H1 (cell line): ENCODE data around the gene KYNU. TPM values are rescaled to one million over a fixed set of nuclear protein-coding genes. Genes with fewer than 3 reads are reported as not detected.

ENCODE experiments used
- CBX8 ChIP-seq: fragments of 300-800, 300-1000 bp; sonication (generic); IDR thresholded peaks from 2 replicates; pipeline ENCODE4 v1.7.1; 2016; ENCODE audit warnings: low read depth, low read length, borderline replicate concordance
- CHD2 ChIP-seq: IDR thresholded peaks from 2 replicates; pipeline ENCODE4 v1.6.1; 2012; ENCODE audit warnings: low read length, improper control_type of control experiment
- FOSL1 ChIP-seq: IDR thresholded peaks from 2 replicates; pipeline ENCODE4 v1.6.1; 2011; ENCODE audit warnings: mild to moderate bottlenecking, low read depth, low read length, moderate library complexity; ENCODE audit not compliant: insufficient read depth
- NANOG ChIP-seq: IDR thresholded peaks from 2 replicates; pipeline ENCODE4 v1.6.1; 2011; ENCODE audit warnings: low read length, low read depth, mild to moderate bottlenecking, inconsistent platforms; ENCODE audit not compliant: insufficient read depth, poor library complexity, severe bottlenecking
- POU5F1 ChIP-seq: IDR thresholded peaks from 2 replicates; pipeline ENCODE4 v1.6.1; 2011; ENCODE audit warnings: low read depth, mild to moderate bottlenecking, low read length, moderate library complexity
- SP2 ChIP-seq: IDR thresholded peaks from 2 replicates; pipeline ENCODE4 v1.6.1; 2012; ENCODE audit warnings: mild to moderate bottlenecking, low read length, inconsistent platforms
- SRF ChIP-seq: IDR thresholded peaks from 2 replicates; pipeline ENCODE4 v1.6.1; 2011; ENCODE audit warnings: mild to moderate bottlenecking, low read depth, low read length, moderate library complexity
- polyA plus RNA-seq, 7 experiments: library from polyadenylated mRNA; depleted of rRNA in 3 of 7; stranded (reverse) in 5 of 7; unstranded in 2 of 7; fragments of >200 nt in 5 of 7; fragments of 200-250 nt in 2 of 7; gene quantifications; 1 replicate in 5 of 7; 2 replicates in 1 of 7; 4 replicates in 1 of 7; pipeline versions ENCODE4 v1.2.1 to v1.2.3, GENCODE V29; 2011 to 2013; ENCODE audit warnings: missing spikeins in 2 of 7, mixed read lengths in 2 of 7
- total RNA-seq: library from RNA; stranded (reverse); fragmentation: NEBNext Ultra II Directional; extraction: Animal tissue kit (Norgen Biotek cat#: 25700); gene quantifications from 2 replicates; pipeline ENCODE4 v1.2.1, GENCODE V29; 2021
- TF ChIP-seq, protein P1 (sequence below): fragments of 300-600 bp; sonication (generic); IDR thresholded peaks from 2 replicates; pipeline ENCODE4 v1.7.1; 2012; ENCODE audit warnings: low read length, moderate library complexity, mild to moderate bottlenecking, inconsistent platforms; ENCODE audit not compliant: insufficient replicate concordance
- TF ChIP-seq, protein P2 (sequence below): IDR thresholded peaks from 2 replicates; pipeline ENCODE4 v1.6.1; 2012; ENCODE audit warnings: low read length, inconsistent platforms

KYNU gene
- total and polyA plus RNA-seq, 2 of the 8 experiments (the other 6 are each of a cell fraction or from before 2014, with no cell fraction given) = 0.09 to 0.13 TPM

DNA sequence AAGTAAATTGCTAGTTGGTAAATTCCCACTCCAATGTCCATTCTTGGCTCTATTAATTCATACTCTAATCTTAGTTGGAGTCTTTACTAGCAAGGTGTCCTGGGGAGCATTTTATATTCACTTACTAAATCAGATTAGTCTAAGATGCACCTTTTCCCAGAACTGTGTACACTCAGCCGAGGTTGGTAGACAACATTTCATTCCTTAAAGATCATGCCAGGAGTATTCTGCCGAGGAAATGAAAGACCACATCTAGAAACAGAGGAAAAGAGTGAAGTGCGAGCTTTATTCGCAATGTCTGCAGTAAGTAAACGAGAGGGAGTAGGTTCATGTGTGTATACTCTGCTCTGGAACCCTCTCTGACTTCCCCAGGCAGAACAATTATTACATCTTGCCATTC is 14.6 kb upstream of the KYNU start (continued):
- TF ChIP-seq, protein P1, sequence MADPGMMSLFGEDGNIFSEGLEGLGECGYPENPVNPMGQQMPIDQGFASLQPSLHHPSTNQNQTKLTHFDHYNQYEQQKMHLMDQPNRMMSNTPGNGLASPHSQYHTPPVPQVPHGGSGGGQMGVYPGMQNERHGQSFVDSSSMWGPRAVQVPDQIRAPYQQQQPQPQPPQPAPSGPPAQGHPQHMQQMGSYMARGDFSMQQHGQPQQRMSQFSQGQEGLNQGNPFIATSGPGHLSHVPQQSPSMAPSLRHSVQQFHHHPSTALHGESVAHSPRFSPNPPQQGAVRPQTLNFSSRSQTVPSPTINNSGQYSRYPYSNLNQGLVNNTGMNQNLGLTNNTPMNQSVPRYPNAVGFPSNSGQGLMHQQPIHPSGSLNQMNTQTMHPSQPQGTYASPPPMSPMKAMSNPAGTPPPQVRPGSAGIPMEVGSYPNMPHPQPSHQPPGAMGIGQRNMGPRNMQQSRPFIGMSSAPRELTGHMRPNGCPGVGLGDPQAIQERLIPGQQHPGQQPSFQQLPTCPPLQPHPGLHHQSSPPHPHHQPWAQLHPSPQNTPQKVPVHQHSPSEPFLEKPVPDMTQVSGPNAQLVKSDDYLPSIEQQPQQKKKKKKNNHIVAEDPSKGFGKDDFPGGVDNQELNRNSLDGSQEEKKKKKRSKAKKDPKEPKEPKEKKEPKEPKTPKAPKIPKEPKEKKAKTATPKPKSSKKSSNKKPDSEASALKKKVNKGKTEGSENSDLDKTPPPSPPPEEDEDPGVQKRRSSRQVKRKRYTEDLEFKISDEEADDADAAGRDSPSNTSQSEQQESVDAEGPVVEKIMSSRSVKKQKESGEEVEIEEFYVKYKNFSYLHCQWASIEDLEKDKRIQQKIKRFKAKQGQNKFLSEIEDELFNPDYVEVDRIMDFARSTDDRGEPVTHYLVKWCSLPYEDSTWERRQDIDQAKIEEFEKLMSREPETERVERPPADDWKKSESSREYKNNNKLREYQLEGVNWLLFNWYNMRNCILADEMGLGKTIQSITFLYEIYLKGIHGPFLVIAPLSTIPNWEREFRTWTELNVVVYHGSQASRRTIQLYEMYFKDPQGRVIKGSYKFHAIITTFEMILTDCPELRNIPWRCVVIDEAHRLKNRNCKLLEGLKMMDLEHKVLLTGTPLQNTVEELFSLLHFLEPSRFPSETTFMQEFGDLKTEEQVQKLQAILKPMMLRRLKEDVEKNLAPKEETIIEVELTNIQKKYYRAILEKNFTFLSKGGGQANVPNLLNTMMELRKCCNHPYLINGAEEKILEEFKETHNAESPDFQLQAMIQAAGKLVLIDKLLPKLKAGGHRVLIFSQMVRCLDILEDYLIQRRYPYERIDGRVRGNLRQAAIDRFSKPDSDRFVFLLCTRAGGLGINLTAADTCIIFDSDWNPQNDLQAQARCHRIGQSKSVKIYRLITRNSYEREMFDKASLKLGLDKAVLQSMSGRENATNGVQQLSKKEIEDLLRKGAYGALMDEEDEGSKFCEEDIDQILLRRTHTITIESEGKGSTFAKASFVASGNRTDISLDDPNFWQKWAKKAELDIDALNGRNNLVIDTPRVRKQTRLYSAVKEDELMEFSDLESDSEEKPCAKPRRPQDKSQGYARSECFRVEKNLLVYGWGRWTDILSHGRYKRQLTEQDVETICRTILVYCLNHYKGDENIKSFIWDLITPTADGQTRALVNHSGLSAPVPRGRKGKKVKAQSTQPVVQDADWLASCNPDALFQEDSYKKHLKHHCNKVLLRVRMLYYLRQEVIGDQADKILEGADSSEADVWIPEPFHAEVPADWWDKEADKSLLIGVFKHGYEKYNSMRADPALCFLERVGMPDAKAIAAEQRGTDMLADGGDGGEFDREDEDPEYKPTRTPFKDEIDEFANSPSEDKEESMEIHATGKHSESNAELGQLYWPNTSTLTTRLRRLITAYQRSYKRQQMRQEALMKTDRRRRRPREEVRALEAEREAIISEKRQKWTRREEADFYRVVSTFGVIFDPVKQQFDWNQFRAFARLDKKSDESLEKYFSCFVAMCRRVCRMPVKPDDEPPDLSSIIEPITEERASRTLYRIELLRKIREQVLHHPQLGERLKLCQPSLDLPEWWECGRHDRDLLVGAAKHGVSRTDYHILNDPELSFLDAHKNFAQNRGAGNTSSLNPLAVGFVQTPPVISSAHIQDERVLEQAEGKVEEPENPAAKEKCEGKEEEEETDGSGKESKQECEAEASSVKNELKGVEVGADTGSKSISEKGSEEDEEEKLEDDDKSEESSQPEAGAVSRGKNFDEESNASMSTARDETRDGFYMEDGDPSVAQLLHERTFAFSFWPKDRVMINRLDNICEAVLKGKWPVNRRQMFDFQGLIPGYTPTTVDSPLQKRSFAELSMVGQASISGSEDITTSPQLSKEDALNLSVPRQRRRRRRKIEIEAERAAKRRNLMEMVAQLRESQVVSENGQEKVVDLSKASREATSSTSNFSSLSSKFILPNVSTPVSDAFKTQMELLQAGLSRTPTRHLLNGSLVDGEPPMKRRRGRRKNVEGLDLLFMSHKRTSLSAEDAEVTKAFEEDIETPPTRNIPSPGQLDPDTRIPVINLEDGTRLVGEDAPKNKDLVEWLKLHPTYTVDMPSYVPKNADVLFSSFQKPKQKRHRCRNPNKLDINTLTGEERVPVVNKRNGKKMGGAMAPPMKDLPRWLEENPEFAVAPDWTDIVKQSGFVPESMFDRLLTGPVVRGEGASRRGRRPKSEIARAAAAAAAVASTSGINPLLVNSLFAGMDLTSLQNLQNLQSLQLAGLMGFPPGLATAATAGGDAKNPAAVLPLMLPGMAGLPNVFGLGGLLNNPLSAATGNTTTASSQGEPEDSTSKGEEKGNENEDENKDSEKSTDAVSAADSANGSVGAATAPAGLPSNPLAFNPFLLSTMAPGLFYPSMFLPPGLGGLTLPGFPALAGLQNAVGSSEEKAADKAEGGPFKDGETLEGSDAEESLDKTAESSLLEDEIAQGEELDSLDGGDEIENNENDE = no peak
- TF ChIP-seq POU5F1 = no peak
- TF ChIP-seq SP2 = no peak
- TF ChIP-seq CBX8 = no peak
- no peak for TF ChIP-seq FOSL1
- TF ChIP-seq SRF = no peak
- TF ChIP-seq, protein P2, sequence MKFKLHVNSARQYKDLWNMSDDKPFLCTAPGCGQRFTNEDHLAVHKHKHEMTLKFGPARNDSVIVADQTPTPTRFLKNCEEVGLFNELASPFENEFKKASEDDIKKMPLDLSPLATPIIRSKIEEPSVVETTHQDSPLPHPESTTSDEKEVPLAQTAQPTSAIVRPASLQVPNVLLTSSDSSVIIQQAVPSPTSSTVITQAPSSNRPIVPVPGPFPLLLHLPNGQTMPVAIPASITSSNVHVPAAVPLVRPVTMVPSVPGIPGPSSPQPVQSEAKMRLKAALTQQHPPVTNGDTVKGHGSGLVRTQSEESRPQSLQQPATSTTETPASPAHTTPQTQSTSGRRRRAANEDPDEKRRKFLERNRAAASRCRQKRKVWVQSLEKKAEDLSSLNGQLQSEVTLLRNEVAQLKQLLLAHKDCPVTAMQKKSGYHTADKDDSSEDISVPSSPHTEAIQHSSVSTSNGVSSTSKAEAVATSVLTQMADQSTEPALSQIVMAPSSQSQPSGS = no peak
- no peak for TF ChIP-seq CHD2
- no peak for TF ChIP-seq NANOG
